ENCODE results near the gene TXNDC8.
"Not testable (repeated sequence)": the region's sequence is repeated elsewhere in the genome, so short reads cannot be mapped to it uniquely, and the experiment has no call there.

TXNDC8 gene

GRCh38 chr9:110327716-110328115 lies 9.9 kb downstream of the TXNDC8 start:
- no peak for DNase-seq (ENCODE audit: low read depth in 2 of 2)

GRCh38 chr9:110323818-110324217 lies 13.8 kb downstream of the TXNDC8 start:
- no peak for DNase-seq (ENCODE audit: low read depth in 2 of 2)

- no peak for DNase-seq (ENCODE audit: low read depth in 2 of 2)
Measured at GRCh38 chr9:110320651-110321445, 16.8 kb downstream of the TXNDC8 start.

GRCh38 chr9:110319781-110320492 lies 17.7 kb downstream of the TXNDC8 start:
- DNase-seq (ENCODE audit: low read depth in 2 of 2): no peak

GRCh38 chr9:110317911-110318310 lies 19.8 kb downstream of the TXNDC8 start:
- DNase-seq (ENCODE audit: low read depth in 2 of 2): no peak

GRCh38 chr9:110316261-110317075 lies 21.2 kb downstream of the TXNDC8 start:
- DNase-seq (ENCODE audit: low read depth in 2 of 2): no peak

- not testable (repeated sequence) for DNase-seq (ENCODE audit: low read depth in 2 of 2)
Measured at GRCh38 chr9:110311978-110312377, 25.7 kb downstream of the TXNDC8 start.

GRCh38 chr9:110309681-110310080 lies 28.0 kb downstream of the TXNDC8 start:
- no peak for DNase-seq (ENCODE audit: low read depth in 2 of 2)

GRCh38 chr9:110308633-110309038 lies 29.0 kb downstream of the TXNDC8 start:
- no peak for DNase-seq (ENCODE audit: low read depth in 2 of 2)

GRCh38 chr9:110307191-110307590 lies 30.5 kb downstream of the TXNDC8 start:
- no peak for DNase-seq (ENCODE audit: low read depth in 2 of 2)

GRCh38 chr9:110303133-110303532 lies 34.5 kb downstream of the TXNDC8 start:
- DNase-seq (ENCODE audit: low read depth in 2 of 2): no peak

GRCh38 chr9:110298043-110298605 lies 39.5 kb downstream of the TXNDC8 start:
- DNase-seq (ENCODE audit: low read depth in 2 of 2): no peak

GRCh38 chr9:110293248-110293647 lies 44.4 kb downstream of the TXNDC8 start:
- no peak for DNase-seq (ENCODE audit: low read depth in 2 of 2)

- no peak for DNase-seq (ENCODE audit: low read depth in 2 of 2)
Measured at GRCh38 chr9:110291921-110292557, 45.6 kb downstream of the TXNDC8 start.

- no peak for DNase-seq (ENCODE audit: low read depth in 2 of 2)
Measured at GRCh38 chr9:110290001-110290400, 47.7 kb downstream of the TXNDC8 start.

GRCh38 chr9:110288503-110288902 lies 49.2 kb downstream of the TXNDC8 start:
- no peak for DNase-seq (ENCODE audit: low read depth in 2 of 2)

GRCh38 chr9:110287289-110287680 lies 50.4 kb downstream of the TXNDC8 start:
- no peak for DNase-seq (ENCODE audit: low read depth in 2 of 2)

GRCh38 chr9:110284211-110284844 lies 53.3 kb downstream of the TXNDC8 start:
- no peak for DNase-seq (ENCODE audit: low read depth in 2 of 2)

- DNase-seq (ENCODE audit: low read depth in 2 of 2): no peak
Measured at GRCh38 chr9:110283751-110284150, 53.9 kb downstream of the TXNDC8 start.

- no peak for DNase-seq (ENCODE audit: low read depth in 2 of 2)
Measured at GRCh38 chr9:110282739-110283081, 55.0 kb downstream of the TXNDC8 start.
